SK-N-SH treated with all-trans-retinoic acid at 6 μM for 48 hours (cell line): Measurements from ENCODE around the gene DIP2C.

Source experiments
- ARNTL ChIP-seq: fragments of 450-650 bp; formaldehyde crosslinking; IDR thresholded peaks from 2 replicates; pipeline ENCODE4 v1.5.0; 2020; ENCODE audit warnings: low read depth, mild to moderate bottlenecking, moderate library complexity, borderline replicate concordance
- BACH2 ChIP-seq: fragments of 250-450 bp; sonication (Bioruptor Pico); IDR thresholded peaks from 2 replicates; pipeline ENCODE4 v1.9.0; 2021; ENCODE audit warnings: mild to moderate bottlenecking, borderline replicate concordance
- CREB5 ChIP-seq: fragments of 250-450 bp; sonication (Bioruptor Pico); IDR thresholded peaks from 2 replicates; pipeline ENCODE4 v1.5.1; 2020; ENCODE audit warnings: low read depth, mild to moderate bottlenecking, moderate library complexity
- GLIS3 ChIP-seq: fragments of 250-450 bp; sonication (Bioruptor Pico); IDR thresholded peaks from 2 replicates; pipeline ENCODE4 v1.5.0; 2020; ENCODE audit warnings: mild to moderate bottlenecking, moderate library complexity
- ISL1 ChIP-seq: fragments of 250-450 bp; sonication (Bioruptor Pico); IDR thresholded peaks from 2 replicates; pipeline ENCODE4 v2.1.2; 2022; ENCODE audit warnings: mild to moderate bottlenecking, moderate library complexity
- TCF4 ChIP-seq: fragments of 250-450 bp; sonication (Bioruptor Pico); IDR thresholded peaks from 2 replicates; pipeline ENCODE4 v1.8.0; 2021; ENCODE audit warnings: mild to moderate bottlenecking, moderate library complexity, borderline replicate concordance

GRCh38 chr10:556971-557637 is 132.4 kb downstream of the DIP2C start:
- no peak for TF ChIP-seq TCF4 (CRISPR knock-in tag)
- no peak for TF ChIP-seq GLIS3 (CRISPR knock-in tag)
- TF ChIP-seq CREB5 (CRISPR knock-in tag), result no peak
- no peak for TF ChIP-seq ISL1 (CRISPR knock-in tag)
- no peak for TF ChIP-seq ARNTL (CRISPR knock-in tag)
- TF ChIP-seq BACH2 (CRISPR knock-in tag), result no peak
